Stimulated activated effector memory CD8-positive, alpha-beta T cell treated with anti-CD3 and anti-CD28 coated beads, Interleukin-12 subunit alpha, Interleukin-12 subunit beta, amount 100 ng/mL, for 72 hours (primary cell): ENCODE results near the gene CXorf49B.
"Not testable (repeated sequence)": the region's sequence is repeated elsewhere in the genome, so short reads cannot be mapped to it uniquely, and the experiment has no call there.

Source experiments
- ATAC-seq: fragments of 150-1000 bp; cut with Tn5 transposase; 2 replicates; pipeline ENCODE4 v1.10.0; 2021
- DNase-seq, 2 donors: peaks; one replicate each; pipeline ENCODE4 v3.0.0; 2021 to 2022; ENCODE audit warnings: low spot score in 2 of 2
- H3K27ac Mint-ChIP-seq: one replicate; pipeline ENCODE4 v1.8.0; 2022; ENCODE audit warnings: mild to moderate bottlenecking, mixed read lengths
- H3K36me3 Mint-ChIP-seq: one replicate; pipeline ENCODE4 v1.8.0; 2022; ENCODE audit warnings: mild to moderate bottlenecking, mixed read lengths
- H3K4me1 Mint-ChIP-seq: one replicate; pipeline ENCODE4 v1.8.0; 2022; ENCODE audit warnings: mixed read lengths
- H3K4me3 Mint-ChIP-seq: one replicate; pipeline ENCODE4 v1.8.0; 2022; ENCODE audit warnings: mild to moderate bottlenecking, mixed read lengths
- H3K9me3 Mint-ChIP-seq: one replicate; pipeline ENCODE4 v1.8.0; 2022; ENCODE audit warnings: mixed read lengths

Gene CXorf49B

DNA sequence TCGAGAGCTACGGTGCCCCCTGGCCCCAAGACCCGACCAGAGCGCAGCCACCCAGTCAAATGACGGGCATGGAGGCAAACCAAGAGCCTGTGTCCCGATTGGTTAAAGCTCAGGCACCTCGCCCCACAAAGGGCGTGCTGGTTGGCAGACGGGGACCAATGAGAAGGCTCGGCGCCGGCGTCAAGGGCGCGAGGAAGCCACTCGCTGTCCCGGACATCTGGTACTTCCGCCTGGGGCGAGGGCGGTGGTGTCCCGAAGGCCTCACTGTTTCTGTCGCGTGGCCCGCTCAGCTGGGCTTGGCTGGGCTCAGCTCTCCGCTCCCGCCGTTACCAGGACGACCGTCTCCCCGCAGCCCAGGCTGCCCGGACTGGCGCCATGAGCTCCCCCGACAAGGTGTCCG, at the start of gene CXorf49B:
TSS of gene CXorf49B (plus strand) at position 301 of the 400 bp plus-strand sequence. CDS start at position 376, 75 bp downstream.
- not testable (repeated sequence) for ATAC-seq, H3K27ac Mint-ChIP-seq, H3K4me3 Mint-ChIP-seq, H3K4me1 Mint-ChIP-seq, H3K36me3 Mint-ChIP-seq, DNase-seq, H3K9me3 Mint-ChIP-seq

DNA sequence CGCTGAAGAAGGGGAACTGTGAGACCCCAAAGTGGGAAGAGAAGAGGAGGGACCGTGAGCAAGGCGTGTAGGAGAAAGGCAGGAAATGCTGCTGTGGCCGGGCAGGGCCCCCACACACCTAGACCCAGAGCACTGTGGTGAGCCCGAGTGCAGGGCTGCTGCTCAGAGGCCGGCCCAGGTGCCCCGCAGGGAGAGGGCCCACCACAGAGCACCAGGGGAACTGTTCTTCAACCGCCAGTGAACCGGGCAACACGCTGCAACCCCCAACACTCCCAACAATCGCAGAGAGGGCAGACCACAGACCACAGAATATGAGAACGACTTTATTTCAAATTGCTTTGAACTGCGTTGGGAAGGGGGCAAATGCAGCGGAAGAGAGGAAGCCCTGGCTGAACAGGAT, 49.1 kb upstream of the CXorf49B start:
- H3K4me1 Mint-ChIP-seq, H3K9me3 Mint-ChIP-seq, H3K36me3 Mint-ChIP-seq, H3K4me3 Mint-ChIP-seq, H3K27ac Mint-ChIP-seq, DNase-seq, ATAC-seq: not testable (repeated sequence)

DNA sequence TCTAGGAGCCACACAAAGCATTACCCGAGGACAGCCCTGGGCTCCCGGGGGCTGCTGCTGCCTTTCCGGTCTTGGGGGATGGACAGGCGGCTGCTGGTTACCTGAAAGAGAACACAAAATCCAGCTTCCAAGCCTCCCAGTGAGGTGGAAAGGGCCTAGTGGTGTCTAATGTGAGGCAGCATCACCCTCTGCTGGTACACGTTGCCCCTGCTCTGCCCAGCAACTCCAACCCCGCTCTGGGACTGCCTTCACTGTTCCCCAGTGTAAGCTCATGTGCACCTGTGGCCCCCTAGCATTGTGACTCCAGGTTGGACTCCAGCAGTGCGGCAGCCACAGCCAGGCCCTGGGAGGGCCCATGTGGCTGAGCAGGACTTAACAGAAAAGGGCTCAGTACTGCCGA, 47.6 kb upstream of the CXorf49B start:
- H3K9me3 Mint-ChIP-seq, H3K4me3 Mint-ChIP-seq, ATAC-seq, H3K4me1 Mint-ChIP-seq, H3K36me3 Mint-ChIP-seq, DNase-seq, H3K27ac Mint-ChIP-seq: not testable (repeated sequence)

DNA sequence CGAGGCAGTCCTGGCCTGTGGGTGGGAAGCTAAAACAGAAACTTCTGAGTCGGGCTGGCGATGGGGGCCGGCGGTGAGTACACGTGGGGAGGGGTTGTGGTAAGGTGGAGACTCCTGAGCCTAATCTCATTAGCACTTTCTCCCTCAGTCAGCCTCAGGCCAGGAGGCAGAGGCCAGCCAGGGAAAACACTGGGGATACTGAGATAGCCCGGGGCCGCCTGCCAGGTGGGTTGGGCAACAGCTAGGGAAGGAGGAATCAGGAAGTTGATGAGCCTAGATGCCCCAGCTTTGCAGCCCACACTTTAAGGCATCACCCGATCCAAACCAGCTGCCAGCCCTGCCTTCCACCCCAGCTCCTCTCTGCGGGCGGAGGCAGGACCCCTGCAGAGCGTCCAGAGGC, 46.8 kb upstream of the CXorf49B start:
- not testable (repeated sequence) for H3K4me1 Mint-ChIP-seq, H3K27ac Mint-ChIP-seq, H3K4me3 Mint-ChIP-seq, ATAC-seq, H3K9me3 Mint-ChIP-seq, DNase-seq, H3K36me3 Mint-ChIP-seq

DNA sequence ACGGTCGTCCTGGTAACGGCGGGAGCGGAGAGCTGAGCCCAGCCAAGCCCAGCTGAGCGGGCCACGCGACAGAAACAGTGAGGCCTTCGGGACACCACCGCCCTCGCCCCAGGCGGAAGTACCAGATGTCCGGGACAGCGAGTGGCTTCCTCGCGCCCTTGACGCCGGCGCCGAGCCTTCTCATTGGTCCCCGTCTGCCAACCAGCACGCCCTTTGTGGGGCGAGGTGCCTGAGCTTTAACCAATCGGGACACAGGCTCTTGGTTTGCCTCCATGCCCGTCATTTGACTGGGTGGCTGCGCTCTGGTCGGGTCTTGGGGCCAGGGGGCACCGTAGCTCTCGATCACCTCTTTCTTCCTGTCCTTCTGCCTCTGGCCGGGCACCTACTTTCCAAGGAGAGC, 45.0 kb upstream of the CXorf49B start, which contains the start of gene CXorf49:
TSS of gene CXorf49 (minus strand) at position 101 of the 400 bp plus-strand sequence. CDS start 134 bp downstream, outside the sequence.
- not testable (repeated sequence) for ATAC-seq, H3K4me1 Mint-ChIP-seq, H3K9me3 Mint-ChIP-seq, H3K36me3 Mint-ChIP-seq, DNase-seq, H3K4me3 Mint-ChIP-seq, H3K27ac Mint-ChIP-seq

DNA sequence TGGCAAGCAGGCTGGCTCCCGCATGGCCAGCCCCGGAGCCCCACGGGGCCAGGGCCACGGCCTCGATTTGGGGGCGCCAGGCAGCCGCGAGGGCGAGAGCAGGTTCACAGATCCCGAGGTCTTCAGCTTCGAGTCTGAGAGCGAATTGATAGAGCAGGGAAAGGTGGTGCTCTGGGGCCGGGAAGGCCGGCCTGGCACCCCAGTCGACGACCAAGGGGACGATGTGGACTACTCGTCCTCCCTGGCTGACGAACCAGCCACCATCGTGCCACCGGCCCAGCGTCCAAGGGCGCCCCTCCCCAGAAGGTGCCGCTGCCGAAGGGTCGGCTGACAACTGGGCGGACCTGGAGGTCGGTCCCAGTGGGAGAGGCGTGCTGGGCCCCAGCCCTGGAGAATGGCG, 44.0 kb upstream of the CXorf49B start:
- H3K36me3 Mint-ChIP-seq, H3K27ac Mint-ChIP-seq, H3K4me3 Mint-ChIP-seq, H3K9me3 Mint-ChIP-seq, ATAC-seq, DNase-seq, H3K4me1 Mint-ChIP-seq: not testable (repeated sequence)

DNA sequence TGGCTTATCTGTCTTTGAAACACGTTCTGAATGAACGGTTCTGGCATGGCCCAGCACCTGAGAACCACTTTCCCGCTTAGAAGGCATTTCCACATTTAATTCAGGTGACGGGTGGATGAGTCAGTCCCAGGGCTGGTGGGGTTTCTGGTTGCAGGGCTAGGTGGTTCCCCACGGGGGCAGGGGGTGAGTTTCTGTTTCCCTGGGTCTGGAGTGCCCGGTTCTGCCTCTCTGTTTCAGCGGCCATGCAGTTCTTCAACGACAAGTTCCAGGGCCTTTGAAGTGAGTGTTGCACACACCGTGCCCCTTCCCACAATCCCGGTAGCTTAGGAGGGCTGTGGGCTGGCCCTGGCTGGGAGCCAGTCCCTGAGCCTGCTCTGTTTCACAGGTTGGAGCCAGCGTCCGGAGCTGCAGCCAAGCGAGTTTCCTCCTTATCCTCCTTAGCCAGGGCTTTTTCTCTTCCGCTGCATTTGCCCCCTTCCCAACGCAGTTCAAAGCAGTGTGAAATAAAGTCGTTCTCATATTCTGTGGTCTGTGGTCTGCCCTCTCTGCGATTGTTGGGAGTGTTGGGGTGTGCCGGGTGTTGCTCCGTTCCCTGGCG, 42.8 kb upstream of the CXorf49B start:
- not testable (repeated sequence) for H3K27ac Mint-ChIP-seq, H3K36me3 Mint-ChIP-seq, H3K4me1 Mint-ChIP-seq, H3K4me3 Mint-ChIP-seq, H3K9me3 Mint-ChIP-seq, DNase-seq, ATAC-seq

DNA sequence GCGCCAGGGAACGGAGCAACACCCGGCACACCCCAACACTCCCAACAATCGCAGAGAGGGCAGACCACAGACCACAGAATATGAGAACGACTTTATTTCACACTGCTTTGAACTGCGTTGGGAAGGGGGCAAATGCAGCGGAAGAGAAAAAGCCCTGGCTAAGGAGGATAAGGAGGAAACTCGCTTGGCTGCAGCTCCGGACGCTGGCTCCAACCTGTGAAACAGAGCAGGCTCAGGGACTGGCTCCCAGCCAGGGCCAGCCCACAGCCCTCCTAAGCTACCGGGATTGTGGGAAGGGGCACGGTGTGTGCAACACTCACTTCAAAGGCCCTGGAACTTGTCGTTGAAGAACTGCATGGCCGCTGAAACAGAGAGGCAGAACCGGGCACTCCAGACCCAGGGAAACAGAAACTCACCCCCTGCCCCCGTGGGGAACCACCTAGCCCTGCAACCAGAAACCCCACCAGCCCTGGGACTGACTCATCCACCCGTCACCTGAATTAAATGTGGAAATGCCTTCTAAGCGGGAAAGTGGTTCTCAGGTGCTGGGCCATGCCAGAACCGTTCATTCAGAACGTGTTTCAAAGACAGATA, 2.4 kb upstream of the CXorf49B start:
- ATAC-seq, H3K9me3 Mint-ChIP-seq, H3K4me1 Mint-ChIP-seq, H3K4me3 Mint-ChIP-seq, H3K27ac Mint-ChIP-seq, H3K36me3 Mint-ChIP-seq, DNase-seq: not testable (repeated sequence)

DNA sequence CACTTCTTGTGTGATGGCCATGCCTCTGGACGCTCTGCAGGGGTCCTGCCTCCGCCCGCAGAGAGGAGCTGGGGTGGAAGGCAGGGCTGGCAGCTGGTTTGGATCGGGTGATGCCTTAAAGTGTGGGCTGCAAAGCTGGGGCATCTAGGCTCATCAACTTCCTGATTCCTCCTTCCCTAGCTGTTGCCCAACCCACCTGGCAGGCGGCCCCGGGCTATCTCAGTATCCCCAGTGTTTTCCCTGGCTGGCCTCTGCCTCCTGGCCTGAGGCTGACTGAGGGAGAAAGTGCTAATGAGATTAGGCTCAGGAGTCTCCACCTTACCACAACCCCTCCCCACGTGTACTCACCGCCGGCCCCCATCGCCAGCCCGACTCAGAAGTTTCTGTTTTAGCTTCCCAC, 1.7 kb downstream of the CXorf49B start:
- DNase-seq, H3K4me3 Mint-ChIP-seq, H3K9me3 Mint-ChIP-seq, H3K4me1 Mint-ChIP-seq, H3K36me3 Mint-ChIP-seq, ATAC-seq, H3K27ac Mint-ChIP-seq: not testable (repeated sequence)

DNA sequence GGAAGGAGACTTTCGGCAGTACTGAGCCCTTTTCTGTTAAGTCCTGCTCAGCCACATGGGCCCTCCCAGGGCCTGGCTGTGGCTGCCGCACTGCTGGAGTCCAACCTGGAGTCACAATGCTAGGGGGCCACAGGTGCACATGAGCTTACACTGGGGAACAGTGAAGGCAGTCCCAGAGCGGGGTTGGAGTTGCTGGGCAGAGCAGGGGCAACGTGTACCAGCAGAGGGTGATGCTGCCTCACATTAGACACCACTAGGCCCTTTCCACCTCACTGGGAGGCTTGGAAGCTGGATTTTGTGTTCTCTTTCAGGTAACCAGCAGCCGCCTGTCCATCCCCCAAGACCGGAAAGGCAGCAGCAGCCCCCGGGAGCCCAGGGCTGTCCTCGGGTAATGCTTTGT, 2.5 kb downstream of the CXorf49B start:
- not testable (repeated sequence) for H3K9me3 Mint-ChIP-seq, H3K27ac Mint-ChIP-seq, DNase-seq, H3K36me3 Mint-ChIP-seq, ATAC-seq, H3K4me1 Mint-ChIP-seq, H3K4me3 Mint-ChIP-seq

DNA sequence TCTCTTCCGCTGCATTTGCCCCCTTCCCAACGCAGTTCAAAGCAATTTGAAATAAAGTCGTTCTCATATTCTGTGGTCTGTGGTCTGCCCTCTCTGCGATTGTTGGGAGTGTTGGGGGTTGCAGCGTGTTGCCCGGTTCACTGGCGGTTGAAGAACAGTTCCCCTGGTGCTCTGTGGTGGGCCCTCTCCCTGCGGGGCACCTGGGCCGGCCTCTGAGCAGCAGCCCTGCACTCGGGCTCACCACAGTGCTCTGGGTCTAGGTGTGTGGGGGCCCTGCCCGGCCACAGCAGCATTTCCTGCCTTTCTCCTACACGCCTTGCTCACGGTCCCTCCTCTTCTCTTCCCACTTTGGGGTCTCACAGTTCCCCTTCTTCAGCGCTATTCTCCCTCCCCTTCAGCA, 4.0 kb downstream of the CXorf49B start:
- DNase-seq, H3K4me1 Mint-ChIP-seq, H3K9me3 Mint-ChIP-seq, H3K4me3 Mint-ChIP-seq, ATAC-seq, H3K27ac Mint-ChIP-seq, H3K36me3 Mint-ChIP-seq: not testable (repeated sequence)

DNA sequence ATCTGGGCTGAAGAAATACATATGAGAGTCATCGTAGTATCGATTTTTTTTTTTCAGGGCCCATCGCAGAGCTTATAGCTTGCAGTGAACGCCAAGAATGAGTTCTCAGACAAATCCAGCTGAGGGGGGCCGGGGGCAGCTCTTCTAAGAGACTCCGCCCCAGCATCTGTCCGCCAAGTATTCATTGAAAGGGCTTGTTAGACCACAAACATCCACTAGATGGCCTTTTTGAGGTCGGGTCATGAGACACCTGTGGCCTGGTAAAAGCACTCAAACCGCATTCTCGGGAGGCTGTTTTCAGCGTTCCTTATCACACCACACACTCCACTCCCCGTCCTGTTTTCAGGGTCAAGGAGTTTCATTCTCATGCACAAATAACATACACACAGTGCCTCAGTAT, 15.2 kb downstream of the CXorf49B start:
- not testable (repeated sequence) for H3K27ac Mint-ChIP-seq, H3K9me3 Mint-ChIP-seq, H3K4me1 Mint-ChIP-seq, DNase-seq, H3K36me3 Mint-ChIP-seq, H3K4me3 Mint-ChIP-seq
- ATAC-seq: peak; percentile 34

DNA sequence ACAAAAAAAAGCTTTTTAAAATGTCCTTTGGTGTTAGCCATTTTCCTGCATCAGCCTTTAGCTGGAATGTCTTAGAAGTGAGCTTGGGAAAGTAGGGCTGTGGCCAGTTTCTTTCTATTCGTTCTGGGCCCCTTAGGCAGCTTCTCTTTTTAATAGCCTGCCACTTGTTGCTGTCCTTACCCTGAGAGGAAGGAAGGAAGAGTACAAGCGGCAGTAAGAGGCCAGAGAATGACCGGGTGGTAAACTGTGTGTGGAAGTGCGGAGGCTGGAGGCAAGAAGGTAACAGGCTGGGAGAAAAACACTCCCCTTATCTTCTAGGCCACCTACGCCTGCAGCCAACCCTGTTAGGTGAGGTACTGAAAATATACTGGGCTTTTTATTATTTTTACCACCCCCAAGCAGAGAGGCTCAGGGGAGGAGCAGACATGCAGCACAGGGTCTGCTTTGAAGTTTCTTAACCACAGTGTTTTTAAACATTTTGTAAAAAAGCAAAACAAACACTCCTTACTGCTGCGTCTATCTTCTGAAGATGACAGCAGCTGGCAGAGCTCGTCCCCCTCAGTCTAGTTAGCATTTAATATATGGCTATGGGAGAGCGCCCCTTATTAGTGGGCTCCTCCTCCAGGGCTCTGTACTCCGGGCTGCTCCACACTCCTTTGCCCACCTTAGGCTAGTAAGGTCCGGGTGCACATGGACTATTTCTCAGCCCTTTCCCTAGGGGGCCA, 19.2 kb downstream of the CXorf49B start:
- not testable (repeated sequence) for H3K4me1 Mint-ChIP-seq, H3K4me3 Mint-ChIP-seq, H3K27ac Mint-ChIP-seq, ATAC-seq, H3K9me3 Mint-ChIP-seq, H3K36me3 Mint-ChIP-seq, DNase-seq

DNA sequence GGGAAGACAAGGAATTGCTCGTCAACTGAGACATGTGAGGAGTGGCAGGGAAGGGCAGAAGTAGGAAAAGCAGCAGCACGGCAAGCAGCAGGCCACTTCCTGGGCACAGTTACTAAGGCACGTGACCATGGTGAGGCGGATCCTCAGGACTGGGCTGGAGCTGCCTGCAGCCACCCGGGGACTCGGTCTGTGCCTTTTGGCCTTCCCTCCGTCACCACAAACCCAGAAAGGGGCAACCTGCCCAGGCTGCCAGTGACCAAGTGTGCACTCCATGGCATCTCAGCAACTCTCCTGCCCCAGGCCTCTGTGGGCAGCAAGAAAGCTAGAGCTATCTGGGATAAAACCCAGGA, 19.8 kb downstream of the CXorf49B start:
- not testable (repeated sequence) for H3K27ac Mint-ChIP-seq, ATAC-seq, DNase-seq, H3K36me3 Mint-ChIP-seq, H3K9me3 Mint-ChIP-seq, H3K4me3 Mint-ChIP-seq, H3K4me1 Mint-ChIP-seq

DNA sequence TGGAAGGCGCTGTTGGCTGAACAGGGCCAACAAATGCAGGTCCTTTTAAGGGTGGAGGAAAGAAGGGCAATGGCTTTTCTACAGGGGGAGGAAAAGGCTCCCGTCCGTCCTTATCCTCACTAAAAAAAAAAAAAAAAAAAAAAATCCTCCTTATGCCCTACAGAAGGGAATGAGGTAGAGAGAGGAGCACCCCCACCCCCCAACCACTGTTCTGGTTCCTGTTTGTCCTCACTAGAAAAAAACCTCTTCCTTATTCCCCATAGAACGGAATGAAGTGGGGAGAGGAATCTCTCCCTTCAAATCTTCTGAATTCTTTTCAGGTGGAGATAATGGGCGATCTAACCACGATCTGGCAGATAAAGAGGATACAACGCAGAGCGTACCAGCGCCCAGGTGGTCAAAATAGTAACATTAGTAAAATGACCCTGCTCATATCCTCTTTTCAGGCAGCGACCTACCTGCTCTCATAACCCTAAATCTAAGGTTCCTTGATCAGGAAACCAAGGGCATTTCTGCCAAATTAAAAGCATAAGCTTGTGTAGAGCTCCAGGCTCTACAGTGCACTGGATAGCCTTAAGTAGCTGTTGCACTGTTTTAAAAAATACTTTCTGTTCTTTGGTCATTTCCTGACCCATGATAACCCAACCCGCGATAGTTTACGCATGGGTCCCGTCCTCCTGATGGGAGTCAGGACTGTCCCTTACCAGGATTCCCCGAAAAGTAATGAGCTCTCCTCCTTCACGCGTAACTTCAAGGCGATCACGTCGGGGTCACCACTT, 20.6 kb downstream of the CXorf49B start:
- H3K4me1 Mint-ChIP-seq, DNase-seq, H3K27ac Mint-ChIP-seq, H3K9me3 Mint-ChIP-seq, H3K4me3 Mint-ChIP-seq, H3K36me3 Mint-ChIP-seq, ATAC-seq: not testable (repeated sequence)
